T-helper 2 cell treated with Interferon-gamma antibody and Interleukin-4, amounts not matched to agents 100 ng/mL and 5 ng/mL, for 36 hours (primary cell): Measurements from ENCODE around the gene SLC27A5. TPM values are rescaled to one million over a fixed set of nuclear protein-coding genes. Genes with fewer than 3 reads are reported as not detected.

Source experiments
- intact Hi-C: fragments of 100-400 bp; cut with micrococcal nuclease; formaldehyde crosslinking; loops from one replicate; pipeline ENCODE4 v1.15.1; 2023
- total RNA-seq: library from RNA; stranded (reverse); gene quantifications from 2 replicates; pipeline ENCODE4 v1.2.3, GENCODE V29; 2022

SLC27A5 gene
- total RNA-seq, result 13.8 and 15.3 TPM in 2 replicates

DNA sequence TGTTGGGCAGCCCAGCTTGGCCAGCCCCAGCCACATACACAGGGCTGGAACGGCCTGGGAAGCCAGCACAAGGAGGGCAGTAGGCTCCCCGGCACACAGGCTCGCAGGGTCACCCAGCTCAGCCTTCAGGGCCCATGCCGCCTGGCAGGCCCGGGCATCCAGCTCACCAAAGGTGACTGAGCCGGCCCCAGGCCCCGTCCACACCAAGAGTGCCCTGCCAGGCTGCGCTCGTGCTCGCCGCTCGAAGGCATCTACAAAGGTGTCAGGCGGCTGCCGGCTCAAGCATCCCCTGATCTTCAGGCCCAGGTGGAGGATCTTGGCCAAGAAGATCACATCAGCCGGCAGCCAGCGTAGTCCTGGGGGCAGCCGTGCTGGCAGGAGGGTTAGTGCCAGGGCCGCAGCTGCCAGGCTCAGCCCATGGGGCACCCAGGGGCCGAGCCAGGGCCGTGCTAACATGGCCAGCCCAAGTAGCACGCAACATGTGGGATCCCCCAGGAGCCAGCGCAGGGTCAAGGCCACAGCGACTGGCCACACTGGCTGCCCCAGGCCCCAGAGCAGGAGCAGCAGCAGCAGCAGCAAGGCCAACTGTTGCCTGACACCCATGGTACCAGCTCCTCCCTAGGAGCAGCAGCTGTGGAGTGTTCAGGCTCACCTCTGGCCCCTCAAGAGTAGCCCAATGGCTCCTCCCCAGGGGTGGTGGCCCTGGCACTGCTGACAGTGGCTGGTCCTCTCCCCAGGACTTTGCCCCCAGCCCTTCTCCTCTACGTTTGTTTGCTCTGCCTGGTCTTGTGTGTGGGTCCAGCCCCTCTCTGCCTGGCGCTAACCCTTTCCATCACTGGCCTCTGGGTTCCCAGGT lies at the start of gene SLC27A5:
Gene SLC27A5, minus strand, starts transcription at position 640 of the 856 bp plus-strand sequence. Its CDS starts 37 bp downstream, at position 603.
- intact Hi-C loops, result no loop called here

- intact Hi-C loops, result no loop called here
These were observed 49.1 kb upstream of the SLC27A5 start for GRCh38 chr19:58560921-58561320.

DNA sequence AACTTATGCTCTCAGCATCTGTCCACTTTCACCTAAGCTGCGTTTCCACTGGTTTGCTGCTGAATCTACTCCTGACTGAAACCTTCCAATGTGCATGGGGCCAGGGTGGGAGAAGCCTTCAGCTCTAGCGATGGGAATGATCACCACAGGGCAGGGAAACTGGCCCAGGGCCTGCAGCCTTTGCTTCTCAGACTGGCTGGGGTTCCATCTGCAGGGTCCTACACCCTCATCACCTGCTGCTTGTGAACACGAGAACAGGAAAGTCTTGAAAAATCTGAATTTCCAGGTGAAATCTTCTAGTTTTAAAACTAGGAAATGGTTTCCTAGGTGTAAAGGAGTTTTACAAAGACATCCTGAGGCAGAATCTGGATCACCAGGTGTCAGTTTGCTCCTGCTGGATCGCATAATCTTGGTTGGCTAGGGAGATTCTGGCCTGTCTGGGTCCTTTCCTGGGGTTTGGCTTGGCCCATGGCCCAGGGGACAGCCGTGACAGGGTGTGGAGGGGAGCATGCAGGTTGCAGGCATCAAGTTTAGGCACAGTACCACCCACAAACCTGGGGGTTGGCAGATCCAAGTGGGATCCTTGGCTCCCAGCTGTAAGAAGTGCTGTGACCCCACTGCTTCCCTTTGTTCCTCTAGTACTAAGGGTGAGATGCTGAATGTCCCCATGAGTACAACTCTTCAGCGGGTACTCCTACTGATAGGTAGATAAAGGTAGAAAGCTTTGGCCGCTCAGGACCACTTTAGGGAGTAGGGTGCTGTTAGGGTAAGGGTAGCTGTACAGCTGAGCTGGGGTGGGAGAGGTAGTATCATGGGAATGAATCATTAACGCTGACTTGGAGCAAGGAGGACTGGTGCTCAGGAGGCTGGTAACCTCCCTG lies 48.5 kb upstream of the SLC27A5 start:
- intact Hi-C loops, result no loop called here

- intact Hi-C loops, result loop anchor here (1.0 kb wide), 3 partner anchors 14 to 40 kb away; partner anchors contain the start of genes MZF1, TRIM28 and ZBTB45
These were observed 47.6 kb upstream of the SLC27A5 start for GRCh38 chr19:58559275-58560006.

DNA sequence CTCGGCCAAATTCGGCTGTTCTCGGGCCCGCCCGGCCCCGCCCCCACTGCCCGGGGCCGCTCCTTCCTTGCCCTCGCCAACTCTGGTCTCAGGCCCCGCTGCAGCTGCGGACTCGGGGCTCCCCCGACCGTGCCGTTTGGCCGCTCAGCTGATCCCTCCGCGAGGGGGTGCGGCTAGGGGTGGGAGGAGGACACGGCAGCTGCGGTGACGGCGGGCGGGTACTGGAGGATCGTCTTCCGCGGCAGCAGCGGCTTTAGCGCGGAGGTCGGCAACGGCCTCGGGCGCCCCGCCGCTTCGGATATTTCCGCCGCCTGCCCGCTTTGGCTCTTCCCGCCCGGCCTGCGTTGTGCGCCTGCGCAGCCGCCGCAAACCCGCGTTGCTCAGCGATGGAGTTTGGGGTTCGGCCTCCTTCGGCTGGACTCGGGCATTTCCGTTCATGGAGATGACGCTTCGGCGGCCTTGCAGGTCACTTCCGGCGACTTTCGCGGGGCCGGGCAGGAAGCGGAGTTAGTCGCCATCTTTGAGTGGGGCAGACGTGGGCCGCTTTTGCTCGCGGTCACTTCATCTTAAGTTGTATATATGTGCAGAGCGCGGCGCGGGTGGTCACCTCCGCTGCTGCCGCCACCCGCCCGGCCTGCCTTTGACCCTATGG lies 47.0 kb upstream of the SLC27A5 start:
- intact Hi-C loops, result loop anchor here (1.0 kb wide), 3 partner anchors 14 to 39 kb away; partner anchors contain the start of genes MZF1, TRIM28 and ZBTB45

DNA sequence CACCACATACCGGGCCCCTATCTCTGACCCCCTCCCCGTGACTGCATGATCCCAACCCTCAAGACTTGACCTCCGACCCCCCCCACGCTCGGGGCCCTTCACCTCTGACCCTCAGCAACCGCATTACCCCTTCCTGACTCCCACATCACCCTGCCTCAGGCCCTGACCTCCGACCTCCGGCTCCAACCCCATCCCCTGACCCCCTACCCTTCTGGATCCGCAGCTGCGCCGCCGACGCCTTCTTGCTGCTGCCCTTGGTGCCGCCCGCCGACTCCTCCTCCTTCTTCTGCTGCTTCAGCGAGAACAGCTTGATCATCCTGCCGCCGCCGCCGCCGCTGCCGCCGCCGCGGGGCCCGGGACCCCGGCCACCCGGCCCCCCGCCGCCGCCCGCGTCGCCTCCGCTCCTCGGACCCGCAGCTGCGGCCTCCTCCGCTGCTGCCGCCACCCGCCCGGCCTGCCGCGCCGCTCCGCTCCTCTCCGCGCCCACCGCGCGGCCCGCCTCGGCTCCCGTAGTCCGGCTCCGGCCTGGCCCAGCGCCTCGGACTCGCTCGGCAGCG lies 46.4 kb upstream of the SLC27A5 start, which contains the start of gene UBE2M:
Gene UBE2M, minus strand, starts transcription at position 546 of the 557 bp plus-strand sequence. Its CDS starts 230 bp downstream, at position 316.
- intact Hi-C loops, result no loop called here

GRCh38 chr19:58557221-58558065 lies 45.7 kb upstream of the SLC27A5 start:
- intact Hi-C loops, result no loop called here

- intact Hi-C loops, result no loop called here
These were observed 44.9 kb upstream of the SLC27A5 start for GRCh38 chr19:58556622-58557220.

DNA sequence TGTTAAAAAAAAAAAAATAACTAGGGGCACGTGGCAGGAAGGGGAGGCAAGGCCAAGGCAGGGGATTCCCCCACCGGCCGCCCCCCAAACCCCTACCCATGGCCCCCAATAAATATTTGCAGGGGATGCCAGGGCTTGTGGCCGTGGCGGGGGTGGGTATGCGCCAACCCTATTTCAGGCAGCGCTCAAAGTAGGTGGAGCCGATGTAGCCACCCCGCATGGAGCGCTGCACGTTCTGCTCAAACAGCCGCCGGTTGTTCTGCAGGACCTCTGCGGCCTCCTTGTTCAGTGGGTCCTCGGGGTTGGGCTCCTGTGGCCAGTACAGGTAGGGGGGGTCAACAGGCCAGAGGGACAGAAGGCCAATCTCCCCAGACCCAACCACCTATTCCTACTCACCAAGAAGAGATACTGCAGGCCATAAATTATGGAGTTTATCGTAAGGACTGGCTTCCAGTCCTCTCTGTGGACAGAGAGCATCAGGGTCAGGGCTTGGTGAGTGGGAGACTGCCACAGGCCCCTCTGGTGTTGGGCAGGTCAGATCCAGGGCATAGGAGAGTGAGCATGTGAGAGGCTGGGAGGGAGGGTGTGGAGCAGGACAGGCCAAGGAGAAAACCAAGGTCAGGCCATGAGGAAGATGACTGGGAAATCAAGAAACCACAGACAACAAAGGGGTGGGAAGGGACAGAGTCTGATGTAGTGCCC lies 44.3 kb upstream of the SLC27A5 start:
- intact Hi-C loops, result loop anchor here (1.0 kb wide), 2 partner anchors 12 to 37 kb away; partner anchors contain the start of genes TRIM28 and ZBTB45

DNA sequence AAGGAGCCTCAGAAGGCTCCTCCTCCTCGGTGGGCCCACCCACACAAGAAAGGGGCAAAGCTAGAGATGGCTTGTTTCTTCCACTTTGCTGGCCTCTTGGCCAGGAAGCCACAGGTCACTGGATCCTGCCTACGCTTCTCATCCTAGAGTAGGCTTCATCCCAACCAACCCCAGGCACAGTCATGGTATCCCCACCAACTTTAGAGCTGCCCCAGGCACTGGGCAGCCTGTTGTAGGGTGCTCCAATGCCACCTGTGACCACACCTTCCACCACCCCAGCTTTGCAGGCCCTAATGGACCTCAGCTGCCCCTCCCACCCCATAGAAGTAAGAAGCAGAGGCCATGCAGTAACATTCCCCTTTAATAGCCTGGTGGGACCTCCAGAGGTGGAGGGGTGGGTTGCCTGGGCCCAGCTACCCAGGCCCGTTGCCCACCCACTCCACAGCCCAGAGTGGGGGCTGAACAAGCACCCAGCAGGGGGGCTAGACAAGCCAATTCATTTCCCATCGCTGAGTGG lies 43.6 kb upstream of the SLC27A5 start:
- intact Hi-C loops, result loop anchor here (1.0 kb wide), 2 partner anchors 11 to 36 kb away; partner anchors contain the start of genes TRIM28 and ZBTB45

DNA sequence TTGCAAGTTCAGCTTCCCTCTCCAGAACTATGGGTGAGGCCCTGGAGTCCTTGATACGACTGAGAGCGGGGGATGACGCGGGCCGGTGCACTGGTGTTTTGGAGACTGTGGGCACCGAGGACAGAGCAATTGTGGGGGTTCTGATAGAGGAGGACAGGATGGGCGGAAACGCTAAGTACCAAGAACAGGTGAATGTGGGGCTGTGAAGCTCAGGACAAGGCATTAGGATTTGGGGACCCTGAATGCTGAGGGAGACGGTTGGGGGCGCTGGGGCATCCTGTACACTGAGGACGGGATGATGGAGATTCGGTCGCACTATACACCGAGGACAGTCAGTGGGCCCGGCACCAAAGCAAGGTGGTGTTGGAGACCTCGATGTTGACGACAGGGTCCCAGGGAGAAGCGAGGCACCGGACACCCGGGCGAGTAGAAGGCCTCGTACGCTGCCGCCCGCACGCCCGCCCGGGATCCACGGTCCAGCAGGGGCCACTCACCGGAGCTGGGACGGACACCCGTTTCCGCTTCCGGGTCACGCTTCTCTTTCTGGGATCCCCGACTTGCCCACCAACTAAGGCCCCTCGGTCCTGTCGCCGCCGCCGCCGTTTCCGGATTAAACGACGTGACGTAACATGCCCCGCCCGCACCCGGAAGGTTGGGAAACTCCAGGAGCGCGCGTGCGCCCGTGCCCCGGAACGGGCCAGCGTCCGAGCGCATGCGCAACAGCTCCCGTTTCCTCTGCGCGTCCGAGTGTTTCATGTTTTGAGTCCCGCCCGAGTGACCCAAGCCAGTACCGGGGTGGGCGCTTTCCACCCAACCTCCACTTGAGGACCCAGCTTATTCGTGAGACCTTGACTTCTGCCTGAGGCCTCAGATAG lies 42.9 kb upstream of the SLC27A5 start, which contains the start of gene CHMP2A:
Gene CHMP2A, minus strand, starts transcription at position 612 of the 875 bp plus-strand sequence. CDS start 893 bp downstream, outside the sequence.
- intact Hi-C loops, result loop anchor here (1.0 kb wide), 2 partner anchors 10 to 35 kb away; partner anchors contain the start of genes TRIM28 and ZBTB45

DNA sequence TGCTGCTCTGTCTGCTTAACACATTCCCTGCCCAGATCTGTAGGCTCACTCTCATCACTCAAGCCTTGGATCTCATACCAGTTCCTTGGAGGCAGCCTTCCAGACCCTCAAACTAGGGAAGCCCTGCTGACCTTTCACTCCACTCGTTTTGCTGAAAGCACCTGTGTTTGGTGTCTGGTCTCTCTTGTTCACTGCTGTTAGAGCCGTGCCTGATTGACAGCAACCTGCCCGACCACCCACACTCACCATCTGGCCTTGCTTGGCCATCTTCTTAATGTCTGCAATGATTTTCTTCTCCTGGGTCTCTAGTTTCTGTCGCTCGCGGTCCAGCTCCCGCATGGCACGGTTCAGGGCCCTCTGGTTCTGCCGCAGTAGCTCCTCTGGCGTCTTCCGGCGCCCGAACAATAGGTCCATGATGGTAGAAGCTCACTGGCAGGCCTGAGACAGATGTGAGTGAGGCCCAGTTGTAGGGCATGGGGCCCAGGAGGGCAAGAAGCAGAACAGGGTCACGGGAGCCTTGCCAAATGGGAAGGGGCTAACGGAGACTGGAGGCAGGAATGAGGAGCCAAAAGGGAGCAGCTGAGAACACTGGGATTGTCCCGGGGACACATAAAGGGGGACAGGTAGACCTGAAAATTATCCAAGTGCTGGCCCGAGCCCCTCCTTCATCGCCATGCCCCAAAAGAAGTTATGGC lies 42.2 kb upstream of the SLC27A5 start:
- intact Hi-C loops, result no loop called here

- intact Hi-C loops, result no loop called here
These were observed 40.9 kb upstream of the SLC27A5 start for GRCh38 chr19:58552655-58553054.

- intact Hi-C loops, result no loop called here
These were observed 40.0 kb upstream of the SLC27A5 start for GRCh38 chr19:58551577-58552471.

DNA sequence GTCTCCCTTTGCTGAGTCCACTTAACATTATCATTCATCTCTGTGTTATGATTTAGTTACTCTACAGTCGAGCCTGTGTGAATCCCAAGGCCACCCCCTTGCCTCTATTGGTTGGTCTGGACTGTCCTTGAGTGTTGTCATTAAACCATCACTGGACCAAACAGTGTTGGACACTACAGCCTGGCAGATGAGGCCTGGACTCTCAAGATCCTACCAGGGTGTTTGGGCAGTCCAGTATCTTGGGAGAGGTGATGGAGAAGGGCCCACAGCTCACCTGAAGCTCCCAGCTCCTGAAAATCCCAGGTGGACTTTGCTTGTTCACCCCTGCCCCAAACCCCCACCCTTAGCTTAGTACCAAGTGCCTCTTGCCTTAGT lies 39.3 kb upstream of the SLC27A5 start:
- intact Hi-C loops, result no loop called here
